IMR-90 (cell line): ENCODE data around the gene FADD. TPM values are rescaled to one million over a fixed set of nuclear protein-coding genes. Genes with fewer than 3 reads are reported as not detected.

Experiments
- ATAC-seq: fragments of 200-7000 bp; cut with Tn5 transposase; 2 replicates; pipeline ENCODE4 v1.9.1; 2020; ENCODE audit warnings: low read depth, mild to moderate bottlenecking, moderate library complexity
- BruUV-seq: library from RNA; stranded (reverse); fragments of 400-500 nt; replicated peaks from 2 replicates; lab custom pipeline; 2021; lab: Mats Ljungman, UMichigan
- CTCF ChIA-PET: fragments of 300-600 bp; formaldehyde crosslinking; extraction: SDS; loops from one replicate; lab custom pipeline; 2021; ENCODE audit warnings: antibody characterized with exemption; lab: Yijun Ruan, JAX
- POLR2A ChIA-PET: fragments of 300-600 bp; sonication (Branson Sonifier 250); formaldehyde crosslinking; loops from one replicate; lab custom pipeline; 2022; ENCODE audit warnings: antibody characterized with exemption; ENCODE audit not compliant: unreplicated experiment; lab: Charles Lee
- DNase-seq: peaks from one replicate; pipeline ENCODE4 v3.0.0; 2013
- H2AFZ ChIP-seq: replicated peaks from 2 replicates; pipeline ENCODE3; 2013; ENCODE audit warnings: low read length, mild to moderate bottlenecking; ENCODE audit not compliant: poor library complexity
- H2AK5ac ChIP-seq: 2 replicates; pipeline ENCODE4 v1.6.1; 2013; ENCODE audit warnings: low read depth, low read length, inconsistent platforms
- H2AK9ac ChIP-seq: replicated peaks from 2 replicates; pipeline ENCODE3; 2013; ENCODE audit warnings: mild to moderate bottlenecking, low read depth, low read length, moderate library complexity; ENCODE audit not compliant: poor library complexity
- H2BK120ac ChIP-seq: 2 replicates; pipeline ENCODE4 v1.6.1; 2013; ENCODE audit warnings: low read depth, low read length, inconsistent platforms
- H2BK15ac ChIP-seq: 3 replicates; pipeline ENCODE4 v1.6.1; 2013; ENCODE audit warnings: low read depth, low read length, inconsistent platforms
- H2BK20ac ChIP-seq: 2 replicates; pipeline ENCODE4 v1.6.1; 2013; ENCODE audit warnings: low read depth, mild to moderate bottlenecking, inconsistent platforms, low read length, moderate library complexity
- H2BK5ac ChIP-seq: 2 replicates; pipeline ENCODE4 v1.6.1; 2013; ENCODE audit warnings: mild to moderate bottlenecking, low read depth, low read length, inconsistent platforms; ENCODE audit not compliant: poor library complexity, severe bottlenecking
- H3K14ac ChIP-seq: replicated peaks from 2 replicates; pipeline ENCODE4 v1.6.1; 2013; ENCODE audit warnings: low read depth, low read length, inconsistent platforms
- H3K18ac ChIP-seq: 2 replicates; pipeline ENCODE4 v1.6.1; 2013; ENCODE audit warnings: low read depth, low read length, control low read depth
- H3K23ac ChIP-seq: 2 replicates; pipeline ENCODE4 v1.6.1; 2013; ENCODE audit warnings: low read depth, low read length, inconsistent platforms
- H3K27ac ChIP-seq: 2 replicates; pipeline ENCODE4 v1.5.1; 2013; ENCODE audit warnings: mild to moderate bottlenecking, control low read depth, low read length; ENCODE audit not compliant: insufficient read depth
- H3K27me3 ChIP-seq: 2 replicates; pipeline ENCODE4 v1.6.1; 2013; ENCODE audit warnings: low read length; ENCODE audit not compliant: control insufficient read depth, insufficient read depth
- H3K36me3 ChIP-seq: 2 replicates; pipeline ENCODE4 v1.6.1; 2013; ENCODE audit warnings: low read length, mixed read lengths; ENCODE audit not compliant: control insufficient read depth, insufficient read depth
- H3K4ac ChIP-seq: 2 replicates; pipeline ENCODE4 v1.6.1; 2013; ENCODE audit warnings: low read depth, low read length, inconsistent platforms
- H3K4me1 ChIP-seq: 2 replicates; pipeline ENCODE4 v1.6.1; 2013; ENCODE audit warnings: low read length, mixed read lengths; ENCODE audit not compliant: control insufficient read depth, insufficient read depth
- H3K4me2 ChIP-seq: 2 replicates; pipeline ENCODE4 v1.6.1; 2013; ENCODE audit warnings: low read depth, mild to moderate bottlenecking, control low read depth, low read length, moderate library complexity
- H3K4me3 ChIP-seq: 2 replicates; pipeline ENCODE4 v1.5.1; 2013; ENCODE audit warnings: low read depth, mild to moderate bottlenecking, control low read depth, low read length, moderate library complexity; ENCODE audit not compliant: insufficient read depth
- H3K56ac ChIP-seq: 2 replicates; pipeline ENCODE4 v1.6.1; 2013; ENCODE audit warnings: low read length, inconsistent platforms; ENCODE audit not compliant: insufficient read depth; ENCODE audit errors: extremely low read depth
- H3K79me1 ChIP-seq, 2 experiments: 2 replicates each; pipeline ENCODE4 v1.6.1; 2013; ENCODE audit warnings: low read length in 2 of 2, inconsistent platforms in 1 of 2, low read depth in 1 of 2
- H3K9ac ChIP-seq: 2 replicates; pipeline ENCODE4 v1.6.1; 2013; ENCODE audit warnings: low read depth, low read length, control low read depth
- H3K9me1 ChIP-seq: 2 replicates; pipeline ENCODE4 v1.6.1; 2013; ENCODE audit warnings: low read length, inconsistent platforms; ENCODE audit not compliant: insufficient read depth
- H3K9me3 ChIP-seq: 2 replicates; pipeline ENCODE4 v1.6.1; 2013; ENCODE audit warnings: low read length; ENCODE audit not compliant: control insufficient read depth, insufficient read depth
- H4K20me1 ChIP-seq: 2 replicates; pipeline ENCODE4 v1.6.1; 2013; ENCODE audit warnings: low read length, inconsistent platforms; ENCODE audit not compliant: insufficient read depth
- H4K5ac ChIP-seq: 2 replicates; pipeline ENCODE4 v1.6.1; 2013; ENCODE audit warnings: mild to moderate bottlenecking, low read depth, low read length, control low read depth
- H4K8ac ChIP-seq, 2 experiments: 2 replicates each; pipeline ENCODE4 v1.6.1; 2013; ENCODE audit warnings: low read depth in 2 of 2, low read length in 2 of 2, control low read depth in 1 of 2, inconsistent platforms in 1 of 2
- H4K91ac ChIP-seq: 2 replicates; pipeline ENCODE4 v1.6.1; 2013; ENCODE audit warnings: low read depth, low read length, inconsistent platforms; ENCODE audit not compliant: insufficient read depth
- CEBPB ChIP-seq: IDR thresholded peaks from 2 replicates; pipeline ENCODE4 v1.6.1; 2012; ENCODE audit warnings: low read depth, low read length, improper control_type of control experiment
- ELK1 ChIP-seq: fragments of 150-350 bp; IDR thresholded peaks from 2 replicates; pipeline ENCODE4 v1.6.1; 2016; ENCODE audit warnings: low read depth, mild to moderate bottlenecking, low read length, moderate library complexity, borderline replicate concordance
- FOS ChIP-seq: fragments of 150-350 bp; IDR thresholded peaks from 2 replicates; pipeline ENCODE4 v1.6.1; 2016; ENCODE audit warnings: low read depth, low read length
- MAFK ChIP-seq: IDR thresholded peaks from 2 replicates; pipeline ENCODE4 v1.6.1; 2012; ENCODE audit warnings: low read depth, low read length, improper control_type of control experiment
- POLR2A ChIP-seq: IDR thresholded peaks from 2 replicates; pipeline ENCODE4 v1.6.1; 2012; ENCODE audit warnings: mild to moderate bottlenecking, low read depth, low read length
- RAD21 ChIP-seq: IDR thresholded peaks from 2 replicates; pipeline ENCODE4 v1.6.1; 2012; ENCODE audit warnings: low read length, improper control_type of control experiment
- RFX5 ChIP-seq: IDR thresholded peaks from 2 replicates; pipeline ENCODE4 v1.8.0; 2012; ENCODE audit warnings: low read depth, mild to moderate bottlenecking, low read length, moderate library complexity
- USF2 ChIP-seq: fragments of 150-350 bp; IDR thresholded peaks from 2 replicates; pipeline ENCODE4 v1.6.1; 2017; ENCODE audit warnings: mild to moderate bottlenecking, antibody characterized with exemption, low read length, low read depth
- WGBS, 2 experiments: methylation state at CpG; one replicate each; pipeline versions ENCODE4 v1.1.5 to v1.1.7; 2013; ENCODE audit warnings: missing lambda C conversion rate in 2 of 2; ENCODE audit not compliant: insufficient read length in 1 of 2; ENCODE audit errors: extremely low coverage in 2 of 2; 5-methylcytosine and 5-hydroxymethylcytosine counted together
- dilution Hi-C: fragments of 300-500 bp; cut with HindIII; formaldehyde crosslinking; loops from one replicate; pipeline ENCODE4 v1.14.3; 2018; ENCODE audit warnings: low sequenced_read_pairs; ENCODE audit not compliant: unreplicated experiment
- in situ Hi-C: fragments of 300-500 bp; cut with MboI; formaldehyde crosslinking; loops from 3 replicates; pipeline ENCODE4 v1.14.3; 2019; ENCODE audit warnings: low sequenced_read_pairs, inconsistent platforms, mixed read lengths
- intact Hi-C: fragments of 100-400 bp; cut with micrococcal nuclease; formaldehyde crosslinking; loops from 2 replicates; pipeline ENCODE4 v1.10.0; 2022
- polyA plus RNA-seq, 3 experiments: library from polyadenylated mRNA; depleted of rRNA; stranded (reverse); fragments of >200 nt; gene quantifications; 2 replicates each; pipeline ENCODE4 v1.2.3, GENCODE V29; 2012; ENCODE audit warnings: low replicate concordance in 1 of 3
- total RNA-seq: library from RNA; depleted of rRNA; stranded (reverse); fragments of >200 nt; gene quantifications from 2 replicates; pipeline ENCODE4 v1.2.3, GENCODE V29; 2012

FADD gene
- total and polyA plus RNA-seq, 2 of the 4 experiments (the other 2 are of a cell fraction) = 38.1 to 44.4 TPM

- H3K27me3 ChIP-seq = no peaks in the 10 kb centered on the region
- in situ Hi-C loops = no loop called here
- H3K4me3 ChIP-seq = no peak overlapping the region
- H3K27ac ChIP-seq = no peak overlapping the region
- no peak overlapping the region for H3K18ac ChIP-seq
- H2AK5ac ChIP-seq = no peak overlapping the region
- TF ChIP-seq CEBPB = no peak
- TF ChIP-seq RFX5 = no peak
- TF ChIP-seq ELK1 = no peak
- TF ChIP-seq FOS = no peak
- TF ChIP-seq MAFK = no peak
- no peak for TF ChIP-seq USF2
- TF ChIP-seq POLR2A = no peak
- no peak for TF ChIP-seq RAD21
- no peaks in the 10 kb centered on the region for H3K4me1 ChIP-seq
- H2AFZ ChIP-seq = no peak overlapping the region
- no peak overlapping the region for H3K23ac ChIP-seq
- no peak for DNase-seq
- H3K4me2 ChIP-seq = no peak overlapping the region
- H4K20me1 ChIP-seq = peaks cover 51% of the 10 kb centered on the region
- H2BK15ac ChIP-seq = no peak overlapping the region
- H3K56ac ChIP-seq = no peak overlapping the region
- H2AK9ac ChIP-seq = no peak overlapping the region
- H2BK20ac ChIP-seq = no peak overlapping the region
- H2BK5ac ChIP-seq = no peak overlapping the region
- ChIA-PET CTCF (no interaction called here), POLR2A (no interaction called here)
- peaks cover 31% of the 10 kb centered on the region for H3K36me3 ChIP-seq
- no peak overlapping the region for H3K9ac ChIP-seq
- intact Hi-C loops = no loop called here
- H4K91ac ChIP-seq = no peak overlapping the region
- no peaks in the 10 kb centered on the region for H3K9me3 ChIP-seq
- H3K14ac ChIP-seq = no peak overlapping the region
- no peak overlapping the region for H4K8ac ChIP-seq
- H3K4ac ChIP-seq = no peak overlapping the region
- dilution Hi-C loops = no loop called here
- H3K9me1 ChIP-seq = peaks cover 10% of the 10 kb centered on the region
- ATAC-seq = no peak
- no peak overlapping the region for H2BK120ac ChIP-seq
- WGBS, 2 experiments = no CpG with 5 or more reads among the region's 5 CpGs
- no peak overlapping the region for H4K5ac ChIP-seq
- H3K79me1 ChIP-seq = peaks cover 12 to 47% of the 10 kb centered on the region in 2 experiments; a peak in 3 of 4 replicates
- no TSS peak for BruUV-seq
These were observed 7.4 kb downstream of the FADD start for GRCh38 chr11:70210530-70210929.
